Activated CD8-positive, alpha-beta T cell treated with anti-CD3 and anti-CD28 coated beads, Interleukin-2, amount 10 ng/mL, durations not matched to agents 7 days and 5 days (primary cell): ENCODE results near the gene GAP43. TPM values are rescaled to one million over a fixed set of nuclear protein-coding genes. Genes with fewer than 3 reads are reported as not detected.

Experiments used
- ATAC-seq: fragments of 150-1000 bp; cut with Tn5 transposase; one replicate; pipeline ENCODE4 v1.10.0; 2021; ENCODE audit warnings: moderate library complexity
- CTCF ChIA-PET: fragments of 350-600 bp; sonication (Branson Sonifier 250); formaldehyde crosslinking; loops from one replicate; lab custom pipeline; 2021; ENCODE audit warnings: antibody characterized with exemption; lab: Charles Lee
- POLR2A ChIA-PET: fragments of 350-600 bp; sonication (Branson Sonifier 250); formaldehyde crosslinking; loops from one replicate; lab custom pipeline; 2021; ENCODE audit warnings: antibody characterized with exemption; lab: Charles Lee
- DNase-seq: peaks from one replicate; pipeline ENCODE4 v3.0.0-alpha.2; 2020
- H3K27ac Mint-ChIP-seq: one replicate; pipeline ENCODE4 v1.8.0; 2021; ENCODE audit warnings: mild to moderate bottlenecking, mixed read lengths
- H3K27me3 Mint-ChIP-seq: one replicate; pipeline ENCODE4 v1.8.0; 2021; ENCODE audit warnings: low read depth, mixed read lengths
- H3K36me3 Mint-ChIP-seq: one replicate; pipeline ENCODE4 v1.8.0; 2021; ENCODE audit warnings: low read depth, mixed read lengths
- H3K4me1 Mint-ChIP-seq: one replicate; pipeline ENCODE4 v1.8.0; 2021; ENCODE audit warnings: low read depth, mixed read lengths
- H3K4me3 Mint-ChIP-seq: one replicate; pipeline ENCODE4 v1.8.0; 2021; ENCODE audit warnings: mild to moderate bottlenecking, mixed read lengths
- H3K9me3 Mint-ChIP-seq: one replicate; pipeline ENCODE4 v1.8.0; 2022; ENCODE audit warnings: mixed read lengths; ENCODE audit not compliant: insufficient read depth
- total RNA-seq, 2 experiments: library from RNA; stranded (reverse); gene quantifications; one replicate each; pipeline ENCODE4 v1.2.3, GENCODE V29; 2021

Gene GAP43
- total RNA-seq, 2 experiments from 2014 or later = not detected

DNA sequence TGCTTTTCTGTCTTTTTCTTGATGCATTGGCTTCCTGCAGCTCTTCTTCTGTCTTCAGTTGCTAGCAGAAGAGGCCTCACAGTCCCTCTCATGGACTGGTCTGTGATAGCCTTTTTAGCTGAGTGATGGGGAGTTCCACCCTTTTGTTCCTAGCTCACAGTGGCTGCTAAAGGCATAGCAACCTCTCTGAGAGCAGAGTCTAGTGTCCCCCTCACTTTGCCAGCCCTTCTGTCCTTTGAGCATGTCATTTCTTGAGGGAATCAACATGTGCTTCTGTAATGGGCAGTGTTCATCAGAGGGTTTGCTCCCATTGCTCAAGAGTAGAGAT lies 44.4 kb downstream of the GAP43 start:
- Mint-ChIP-seq H3K27me3 (peaks cover 2% of the 10 kb centered on the region), H3K36me3 (no peaks in the 10 kb centered on the region), H3K4me1 (peaks cover 3% of the 10 kb centered on the region), H3K9me3 (no peaks in the 10 kb centered on the region), H3K4me3 (no peak overlapping the region), H3K27ac (no peak overlapping the region)
- CTCF ChIA-PET = interaction anchor here (0.9 to 1.5 kb wide), 2 partner anchors 18 to 21 kb away, joined by 3 to 4 read pairs; no protein-coding TSS in a partner anchor
- DNase-seq (no peak), ATAC-seq (no peak)
- POLR2A ChIA-PET = no interaction called here

GRCh38 chr3:115670911-115671310 lies 47.6 kb downstream of the GAP43 start:
- ChIA-PET POLR2A (no interaction called here), CTCF (interaction anchor here (1.4 kb wide), 1 partner anchor 9 kb away, joined by 4 read pairs; no protein-coding TSS in a partner anchor)
- H3K9me3 Mint-ChIP-seq = no peaks in the 10 kb centered on the region

DNA sequence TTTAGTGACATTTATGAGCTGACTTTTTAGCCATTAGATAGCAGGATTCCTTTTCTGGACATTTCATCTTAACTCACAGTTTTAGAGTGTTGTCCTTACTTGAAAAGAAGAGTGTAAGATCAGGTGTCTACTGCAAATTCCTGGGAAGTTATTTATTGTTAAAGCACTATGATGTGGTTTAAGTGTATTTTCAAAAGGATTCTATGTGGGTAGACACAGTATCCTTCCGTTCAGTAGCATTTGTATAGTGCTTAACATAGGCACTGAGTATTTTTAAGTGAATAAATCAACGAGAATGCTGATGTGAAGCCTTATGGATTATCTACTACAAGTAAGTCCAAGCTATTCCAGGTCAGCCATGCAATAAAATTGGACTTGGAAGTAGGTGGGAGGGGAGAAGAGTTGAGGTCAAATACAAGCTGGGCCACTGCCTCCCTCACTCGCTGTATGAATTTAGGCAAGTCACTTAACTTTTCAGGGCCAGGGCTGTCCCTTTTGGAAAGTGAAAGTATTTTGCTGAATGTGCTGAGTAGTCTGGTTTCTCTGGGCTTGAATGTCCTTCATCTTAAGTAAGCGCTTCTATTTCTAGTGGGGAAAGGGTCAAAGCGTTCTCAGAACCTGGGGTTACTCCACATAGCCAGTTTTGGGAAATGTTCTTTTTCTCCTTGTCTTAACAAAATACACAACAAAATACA lies 48.6 kb downstream of the GAP43 start:
- Mint-ChIP-seq H3K9me3 (no peaks in the 10 kb centered on the region), H3K27me3 (peaks cover 20% of the 10 kb centered on the region), H3K27ac (no peak overlapping the region), H3K4me1 (peaks cover 3% of the 10 kb centered on the region), H3K36me3 (no peaks in the 10 kb centered on the region), H3K4me3 (no peak overlapping the region)
- DNase-seq (no peak), ATAC-seq (no peak)
- POLR2A ChIA-PET = no interaction called here
- CTCF ChIA-PET = interaction anchor here (0.9 to 1.4 kb wide), 2 partner anchors 10 to 21 kb away, joined by 3 to 4 read pairs; no protein-coding TSS in a partner anchor

More at GRCh38 chr3:115670911-115671310, 47.6 kb downstream of the GAP43 start:
- DNase-seq (no peak), ATAC-seq (no peak)
- no peak overlapping the region for H3K27ac Mint-ChIP-seq
- H3K4me3 Mint-ChIP-seq = no peak overlapping the region
- no peaks in the 10 kb centered on the region for H3K36me3 Mint-ChIP-seq
- peaks cover 3% of the 10 kb centered on the region for H3K4me1 Mint-ChIP-seq
- peaks cover 14% of the 10 kb centered on the region for H3K27me3 Mint-ChIP-seq

GRCh38 chr3:115673881-115674280 lies 50.6 kb downstream of the GAP43 start:
- H3K4me1 Mint-ChIP-seq = no peaks in the 10 kb centered on the region
- no peak for ATAC-seq
- H3K36me3 Mint-ChIP-seq = no peaks in the 10 kb centered on the region
- no peak overlapping the region for H3K27ac Mint-ChIP-seq
- H3K4me3 Mint-ChIP-seq = no peak overlapping the region
- ChIA-PET POLR2A (no interaction called here), CTCF (no interaction called here)
- no peak for DNase-seq
- H3K9me3 Mint-ChIP-seq = no peaks in the 10 kb centered on the region
- peaks cover 30% of the 10 kb centered on the region for H3K27me3 Mint-ChIP-seq

DNA sequence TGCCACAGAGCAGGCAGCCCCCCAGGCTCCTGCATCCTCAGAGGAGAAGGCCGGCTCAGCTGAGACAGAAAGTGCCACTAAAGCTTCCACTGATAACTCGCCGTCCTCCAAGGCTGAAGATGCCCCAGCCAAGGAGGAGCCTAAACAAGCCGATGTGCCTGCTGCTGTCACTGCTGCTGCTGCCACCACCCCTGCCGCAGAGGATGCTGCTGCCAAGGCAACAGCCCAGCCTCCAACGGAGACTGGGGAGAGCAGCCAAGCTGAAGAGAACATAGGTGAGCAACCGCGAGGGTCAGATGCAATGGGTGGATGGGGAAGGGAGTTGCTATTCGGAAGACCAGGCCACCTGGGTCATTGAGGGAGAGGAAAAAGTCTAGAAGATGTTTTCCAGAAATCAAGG lies 53.0 kb downstream of the GAP43 start:
- CTCF ChIA-PET = interaction anchor here (0.9 to 1.1 kb wide), 2 partner anchors 17 to 459 kb away, joined by 3 read pairs; no protein-coding TSS in a partner anchor
- POLR2A ChIA-PET = no interaction called here
- no peaks in the 10 kb centered on the region for H3K9me3 Mint-ChIP-seq
- H3K36me3 Mint-ChIP-seq = no peaks in the 10 kb centered on the region
- H3K27ac Mint-ChIP-seq = no peak overlapping the region
- ATAC-seq = no peak
- H3K4me1 Mint-ChIP-seq = no peaks in the 10 kb centered on the region
- H3K4me3 Mint-ChIP-seq = no peak overlapping the region
- DNase-seq = no peak
- peaks cover 45% of the 10 kb centered on the region for H3K27me3 Mint-ChIP-seq

- CTCF ChIA-PET = no interaction called here
- Mint-ChIP-seq H3K4me3 (no peak overlapping the region), H3K4me1 (no peaks in the 10 kb centered on the region), H3K9me3 (no peaks in the 10 kb centered on the region), H3K36me3 (no peaks in the 10 kb centered on the region), H3K27me3 (peaks cover 34% of the 10 kb centered on the region), H3K27ac (no peak overlapping the region)
- ATAC-seq (no peak), DNase-seq (no peak)
- POLR2A ChIA-PET = no interaction called here
Observed at GRCh38 chr3:115680803-115681345, 57.6 kb downstream of the GAP43 start.

DNA sequence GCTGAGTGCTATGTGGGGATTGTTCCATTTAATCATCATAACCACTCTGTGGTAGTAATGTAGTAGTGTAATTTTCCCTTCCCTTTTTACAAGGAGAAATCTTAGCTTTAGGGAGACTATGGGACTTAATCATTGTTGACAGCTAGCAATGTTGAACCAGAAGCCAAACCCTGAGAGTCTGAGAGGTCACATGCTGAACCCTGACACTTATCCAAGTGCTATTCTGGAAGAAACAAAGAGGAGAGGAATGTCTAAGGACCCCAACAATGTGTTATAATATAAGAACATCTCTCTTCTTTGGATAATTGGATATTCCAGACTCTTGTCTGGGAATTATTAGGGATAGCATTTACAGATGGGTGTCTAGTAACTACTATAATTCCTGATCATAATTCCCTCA lies 58.4 kb downstream of the GAP43 start:
- Mint-ChIP-seq H3K27me3 (peaks cover 32% of the 10 kb centered on the region), H3K9me3 (no peaks in the 10 kb centered on the region)
- ATAC-seq = no peak

DNA sequence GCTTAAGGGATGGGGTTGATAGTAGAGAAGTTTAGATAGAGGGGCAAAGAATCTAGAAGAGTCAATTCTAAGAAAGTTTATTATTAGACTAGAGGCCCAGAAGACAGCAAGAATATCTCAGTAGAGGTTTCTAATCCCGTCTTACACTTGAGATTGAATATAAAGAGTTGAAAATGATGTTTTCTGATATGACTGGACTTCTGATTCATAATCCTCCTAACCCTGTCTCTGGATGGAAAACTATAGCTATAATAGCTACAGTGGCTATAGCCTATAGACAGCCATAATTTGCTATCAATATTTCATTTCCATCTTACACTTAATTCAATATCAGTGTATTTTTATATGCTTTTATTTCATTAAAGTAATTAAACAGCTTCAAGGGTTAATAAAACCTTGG lies 60.0 kb downstream of the GAP43 start:
- ATAC-seq = no peak
- CTCF ChIA-PET = no interaction called here

More for the DNA sequence above, 58.4 kb downstream of the GAP43 start:
- no peaks in the 10 kb centered on the region for H3K4me1 Mint-ChIP-seq
- no peak overlapping the region for H3K4me3 Mint-ChIP-seq
- CTCF ChIA-PET = no interaction called here
- H3K36me3 Mint-ChIP-seq = no peaks in the 10 kb centered on the region
- no peak for DNase-seq
- POLR2A ChIA-PET = no interaction called here
- H3K27ac Mint-ChIP-seq = no peak overlapping the region

GRCh38 chr3:115683773-115684172 lies 60.5 kb downstream of the GAP43 start:
- ChIA-PET POLR2A (no interaction called here), CTCF (no interaction called here)
- Mint-ChIP-seq H3K9me3 (no peaks in the 10 kb centered on the region), H3K36me3 (no peaks in the 10 kb centered on the region), H3K4me1 (no peaks in the 10 kb centered on the region), H3K27ac (no peak overlapping the region), H3K27me3 (peaks cover 26% of the 10 kb centered on the region), H3K4me3 (no peak overlapping the region)
- no peak for DNase-seq
- no peak for ATAC-seq

More for the DNA sequence above, 60.0 kb downstream of the GAP43 start:
- Mint-ChIP-seq H3K36me3 (no peaks in the 10 kb centered on the region), H3K27ac (no peak overlapping the region), H3K4me3 (no peak overlapping the region), H3K9me3 (no peaks in the 10 kb centered on the region), H3K27me3 (peaks cover 24% of the 10 kb centered on the region), H3K4me1 (no peaks in the 10 kb centered on the region)
- DNase-seq = no peak
- POLR2A ChIA-PET = no interaction called here

DNA sequence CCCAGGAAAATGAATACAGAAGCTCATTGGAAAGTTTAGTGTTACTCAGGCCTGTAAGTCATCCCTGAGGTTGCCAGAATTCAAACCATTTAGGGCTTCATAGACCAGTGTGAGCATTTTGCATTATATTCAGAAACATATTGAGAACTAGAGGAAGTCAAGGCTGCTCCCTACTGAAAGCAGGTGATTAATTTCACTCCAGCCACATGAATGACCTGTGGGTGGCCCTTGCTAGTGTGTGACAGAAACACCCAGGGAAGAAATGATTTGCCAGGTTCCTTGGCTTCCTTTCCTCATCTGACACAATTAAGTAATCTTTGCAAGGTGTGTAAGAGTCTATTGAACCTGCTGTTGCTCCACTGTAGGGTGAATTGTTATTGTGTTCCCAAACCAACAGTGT lies 61.8 kb downstream of the GAP43 start:
- Mint-ChIP-seq H3K27me3 (peaks cover 19% of the 10 kb centered on the region), H3K36me3 (no peaks in the 10 kb centered on the region), H3K4me1 (no peaks in the 10 kb centered on the region), H3K4me3 (no peak overlapping the region), H3K9me3 (no peaks in the 10 kb centered on the region), H3K27ac (no peak overlapping the region)
- ChIA-PET CTCF (interaction anchor here (1.1 kb wide), 1 partner anchor 8 kb away, joined by 4 read pairs; no protein-coding TSS in a partner anchor), POLR2A (no interaction called here)
- ATAC-seq = no peak
- DNase-seq = no peak

- ATAC-seq = no peak
- H3K4me3 Mint-ChIP-seq = no peak overlapping the region
- no peaks in the 10 kb centered on the region for H3K36me3 Mint-ChIP-seq
- DNase-seq = no peak
- no peaks in the 10 kb centered on the region for H3K9me3 Mint-ChIP-seq
- H3K27me3 Mint-ChIP-seq = peaks cover 13% of the 10 kb centered on the region
- no peaks in the 10 kb centered on the region for H3K4me1 Mint-ChIP-seq
- POLR2A ChIA-PET = no interaction called here
- H3K27ac Mint-ChIP-seq = no peak overlapping the region
- CTCF ChIA-PET = interaction anchor here (1.4 kb wide), 1 partner anchor 470 kb away, joined by 6 read pairs; no protein-coding TSS in a partner anchor
Observed at GRCh38 chr3:115687721-115688120, 64.4 kb downstream of the GAP43 start.

- Mint-ChIP-seq H3K27me3 (peaks cover 13% of the 10 kb centered on the region), H3K9me3 (no peaks in the 10 kb centered on the region), H3K27ac (no peak overlapping the region), H3K4me3 (no peak overlapping the region), H3K36me3 (no peaks in the 10 kb centered on the region), H3K4me1 (peaks cover 3% of the 10 kb centered on the region)
- DNase-seq = no peak
- ChIA-PET POLR2A (no interaction called here), CTCF (interaction anchor here (1.4 to 2.3 kb wide), 3 partner anchors 21 to 471 kb away, joined by 4 to 6 read pairs (median 5); no protein-coding TSS in a partner anchor)
- ATAC-seq = no peak
Observed at GRCh38 chr3:115688418-115688817, 65.1 kb downstream of the GAP43 start.
